HG02870 (cell line): ENCODE data around the gene AMPD3.

ENCODE experiments used
- ATAC-seq: cut with Tn5 transposase; IDR thresholded peaks from one replicate; pipeline ENCODE4 v1.9.1; 2021; ENCODE audit warnings: mild to moderate bottlenecking, moderate library complexity; ENCODE audit not compliant: unreplicated experiment

Gene AMPD3

DNA sequence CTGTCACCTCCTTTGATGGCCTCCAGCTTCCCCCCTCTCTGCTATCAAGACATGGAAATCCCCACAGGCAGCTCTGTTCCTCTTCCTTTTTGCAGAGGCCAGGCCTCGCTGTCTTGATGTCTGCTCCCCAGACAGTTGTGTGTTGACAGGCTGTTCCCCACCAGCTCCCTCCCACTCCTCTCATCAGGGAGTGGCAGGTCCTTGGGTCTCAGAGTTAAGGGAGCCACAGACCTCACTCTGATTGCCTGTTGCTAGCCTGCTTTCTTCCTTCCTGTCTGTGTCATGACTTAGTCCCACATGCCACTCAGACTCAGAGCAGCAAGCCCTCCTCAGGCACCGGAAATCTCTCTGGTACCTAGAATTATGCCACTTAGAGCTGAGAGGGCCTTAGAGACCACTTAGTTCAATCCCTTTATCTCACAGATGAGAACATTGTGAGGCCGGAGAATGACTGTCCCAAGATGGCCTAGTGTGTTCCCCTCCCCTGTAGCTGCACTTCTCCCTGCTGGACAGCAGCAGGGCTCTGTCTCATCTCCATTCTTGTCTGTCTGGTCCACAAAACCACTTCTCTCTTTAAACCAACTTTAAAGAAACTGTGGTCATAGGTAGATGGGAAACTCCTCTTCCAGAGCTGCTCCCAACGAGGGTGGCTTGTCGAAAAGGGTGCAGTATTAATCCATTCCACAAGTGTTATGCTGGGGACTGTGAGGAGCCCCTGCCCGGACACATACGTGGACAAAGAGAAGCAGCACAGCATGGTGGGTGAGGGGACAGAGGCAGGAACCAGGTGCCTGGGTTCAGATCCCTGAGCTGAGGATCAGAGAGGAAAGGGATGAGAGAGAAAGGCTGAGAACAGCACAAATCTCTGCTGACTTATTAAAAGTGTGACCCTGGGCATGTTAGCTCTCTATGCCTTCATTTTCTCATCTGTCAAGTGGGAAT, 4.2 kb downstream of the AMPD3 start:
- ATAC-seq, result peak; percentile 53

DNA sequence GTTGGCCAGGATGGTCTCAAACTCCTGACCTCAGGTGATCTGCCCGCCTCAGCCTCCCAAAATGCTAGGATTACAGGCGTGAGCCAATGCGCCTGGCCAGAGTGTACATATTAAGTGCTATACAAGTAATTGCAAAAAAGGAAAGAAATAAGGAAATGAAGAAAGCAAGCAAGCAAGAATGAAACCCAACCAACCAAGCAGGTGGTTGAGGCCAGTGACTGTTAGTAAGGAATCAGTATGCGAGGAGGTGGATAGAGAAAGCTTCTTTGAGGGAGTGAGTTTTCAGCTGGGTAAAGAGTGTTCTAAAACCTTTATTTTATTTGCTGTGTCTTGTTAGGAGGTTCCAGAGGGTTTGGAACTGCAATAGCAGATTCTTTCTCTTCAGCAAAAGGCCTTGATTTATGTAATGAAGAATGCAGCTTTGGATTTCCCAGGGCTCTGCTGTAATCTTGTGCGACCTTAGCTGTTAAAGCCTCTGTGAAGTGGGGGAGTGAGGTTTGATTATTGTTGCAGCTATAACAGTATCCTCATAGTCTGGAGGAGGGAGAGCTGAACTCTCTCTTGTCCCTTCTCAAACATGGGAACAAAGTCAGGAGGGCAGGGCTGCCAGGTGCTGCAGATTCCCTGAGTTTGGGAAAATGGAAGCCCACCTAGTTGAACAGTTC, 5.7 kb downstream of the AMPD3 start:
- ATAC-seq, result peak; percentile 30

DNA sequence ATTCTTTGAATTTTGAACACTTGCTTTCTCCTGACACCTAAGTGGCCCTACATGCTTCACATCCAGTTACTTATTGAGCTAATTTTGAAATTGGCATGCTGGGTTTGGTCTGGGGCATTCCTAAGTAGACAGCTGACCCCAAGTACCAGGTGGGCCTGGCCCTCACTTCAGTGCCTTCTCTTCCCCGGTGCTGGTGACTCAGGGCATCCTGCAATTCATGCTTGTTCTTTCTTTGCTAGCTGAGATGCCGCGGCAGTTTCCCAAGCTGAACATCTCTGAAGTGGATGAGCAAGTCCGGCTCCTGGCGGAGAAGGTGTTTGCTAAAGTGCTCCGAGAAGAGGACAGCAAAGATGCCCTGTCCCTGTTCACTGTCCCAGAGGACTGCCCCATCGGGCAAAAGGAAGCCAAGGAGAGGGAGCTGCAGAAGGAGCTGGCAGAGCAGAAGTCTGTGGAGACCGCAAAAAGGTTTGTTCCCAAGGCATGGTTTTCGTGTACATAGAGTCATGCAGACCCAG, 6.3 kb downstream of the AMPD3 start:
- ATAC-seq, result no peak

DNA sequence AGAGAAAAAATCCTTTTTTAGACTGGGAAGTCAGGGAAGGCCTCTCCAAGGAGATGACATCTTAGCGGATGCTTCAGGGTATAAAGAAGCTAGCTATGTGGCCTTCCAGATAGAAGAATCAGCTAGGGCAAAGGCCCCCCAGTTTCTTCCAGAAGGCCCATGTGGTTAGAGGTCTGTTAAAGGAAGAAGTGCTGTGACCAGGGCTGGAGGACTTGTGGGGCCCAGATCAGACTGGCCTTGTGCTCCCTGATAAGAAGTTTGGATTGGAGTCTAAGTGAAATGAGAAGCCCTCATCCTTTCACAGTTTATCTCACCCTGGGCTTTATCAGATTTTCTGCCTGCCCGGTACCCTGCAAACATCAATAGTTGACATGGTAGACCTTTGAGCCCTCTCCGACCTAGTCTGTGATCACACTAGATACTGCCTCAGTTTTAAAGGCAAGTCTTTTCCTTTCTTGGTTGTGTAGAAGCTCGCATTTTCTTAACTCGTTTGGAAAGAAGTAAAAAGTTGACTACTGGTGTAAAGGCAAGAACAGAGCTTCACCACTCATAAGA, 7.8 kb downstream of the AMPD3 start:
- ATAC-seq, result no peak

DNA sequence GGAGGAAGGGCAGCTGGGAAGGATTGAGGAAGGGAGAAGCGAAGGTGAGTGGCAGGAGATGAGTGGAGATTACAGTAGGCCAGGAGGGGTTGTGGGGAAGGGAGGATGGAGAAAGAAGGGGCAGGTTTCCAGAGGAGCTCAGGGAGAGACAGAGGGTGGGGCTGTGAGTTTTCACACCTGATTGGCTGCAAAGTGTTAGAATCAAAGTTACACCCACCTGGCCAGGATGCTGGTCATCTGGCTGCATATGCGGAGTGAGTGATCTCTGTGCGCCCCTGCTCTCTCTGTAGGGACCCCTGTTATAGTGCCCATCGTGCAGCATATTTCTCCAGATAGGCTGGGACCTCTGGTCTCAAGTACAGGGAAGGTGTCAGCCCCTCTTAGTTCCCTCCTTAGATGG, 18.3 kb downstream of the AMPD3 start:
- no peak for ATAC-seq

- ATAC-seq, result no peak
These were observed 19.5 kb downstream of the AMPD3 start for GRCh38 chr11:10474551-10474950.

DNA sequence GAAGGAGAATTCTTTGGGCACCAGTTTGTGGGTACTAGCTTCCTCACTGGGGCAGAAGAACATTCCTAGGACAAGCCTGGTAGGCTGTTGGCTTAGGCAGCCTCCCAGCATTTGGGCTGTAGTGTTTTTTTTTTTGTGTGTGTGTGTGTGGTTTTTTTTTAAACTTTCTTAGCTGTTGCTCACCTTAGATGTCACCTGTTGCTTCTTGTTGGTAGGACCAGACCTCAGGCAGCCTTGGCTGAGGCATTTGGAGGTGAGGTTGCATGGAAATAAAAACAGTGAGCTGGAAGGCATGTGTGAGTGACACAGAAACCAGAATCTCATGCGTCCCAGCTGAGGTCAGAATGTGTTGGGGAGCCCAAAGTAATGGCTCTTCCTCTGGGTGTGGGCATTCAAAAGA, 21.3 kb downstream of the AMPD3 start:
- ATAC-seq, result no peak

DNA sequence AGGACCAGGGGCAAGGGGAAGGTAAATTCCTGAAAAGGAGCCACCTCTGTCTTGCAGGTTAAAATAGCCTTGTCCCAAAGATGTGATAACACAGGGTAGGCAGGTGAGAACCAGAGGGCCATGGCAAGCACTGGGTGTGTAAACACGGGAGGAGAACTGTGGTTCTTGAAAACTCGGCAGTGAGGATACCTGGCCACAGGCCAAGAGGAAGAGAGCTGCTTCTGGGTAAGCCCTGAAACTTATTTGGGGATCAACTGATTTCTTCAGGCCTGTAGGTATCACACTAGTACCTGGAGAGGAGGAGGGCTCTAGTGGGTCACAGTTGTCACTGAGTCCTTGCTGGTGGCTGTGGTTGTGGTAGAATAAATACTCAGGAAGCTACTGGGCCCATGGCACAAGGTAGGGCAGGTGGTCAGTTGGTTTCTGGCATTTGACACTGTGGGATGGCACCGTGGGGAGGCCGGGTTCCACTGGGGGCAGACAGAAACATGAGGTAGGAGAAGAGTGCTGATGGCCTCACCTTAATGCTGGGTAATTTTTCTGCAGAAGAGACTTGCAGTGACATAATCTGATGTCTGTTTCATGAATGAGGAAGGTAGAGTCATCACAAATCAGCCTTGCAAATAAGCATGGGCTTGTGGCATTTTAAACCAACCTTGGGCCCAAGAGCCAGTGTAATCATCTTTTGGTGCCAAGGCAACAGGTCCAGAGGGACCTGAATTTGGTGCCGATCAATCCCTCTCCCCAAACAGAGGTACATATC, 22.0 kb downstream of the AMPD3 start:
- ATAC-seq, result no peak

DNA sequence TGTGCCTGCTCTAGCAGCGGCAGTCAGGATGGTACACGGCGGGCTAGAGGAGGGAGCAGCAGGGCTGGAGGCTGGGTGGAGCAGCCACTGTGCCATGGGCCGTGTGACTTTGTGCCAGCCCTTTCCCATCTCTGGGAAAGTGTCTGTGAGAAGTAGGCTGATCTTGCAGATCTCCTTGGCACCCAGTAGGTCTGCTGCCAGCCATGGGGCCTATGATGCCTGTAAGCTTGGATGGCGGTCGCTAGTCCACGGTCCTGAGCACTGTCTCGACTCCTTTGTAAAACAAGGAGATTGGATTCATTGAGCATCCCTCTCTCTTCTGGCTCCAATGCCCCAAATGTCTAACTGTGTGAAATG, 22.6 kb downstream of the AMPD3 start:
- no peak for ATAC-seq

- ATAC-seq, result no peak
These were observed 23.0 kb downstream of the AMPD3 start for GRCh38 chr11:10478066-10478465.

- ATAC-seq, result no peak
These were observed 23.8 kb downstream of the AMPD3 start for GRCh38 chr11:10478574-10479550.

DNA sequence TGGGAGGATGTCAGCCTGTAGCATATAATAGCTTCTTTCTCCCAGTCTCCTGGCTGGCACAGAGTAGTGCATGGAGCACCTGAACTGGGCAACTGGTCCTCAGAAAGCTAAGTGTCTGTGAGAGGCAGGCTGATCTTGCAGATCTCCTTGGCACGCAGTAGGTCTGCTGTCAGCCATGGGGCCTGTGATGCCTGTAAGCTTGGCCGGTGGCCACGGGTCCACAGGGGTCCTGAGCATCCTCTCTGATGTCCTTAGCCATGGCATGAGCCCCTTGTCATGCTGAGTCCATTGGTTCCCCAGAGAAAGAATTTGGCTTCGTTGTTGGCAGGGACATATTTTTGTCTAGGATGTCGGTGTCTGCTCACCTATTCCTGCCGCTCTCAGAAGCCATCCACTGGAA, 25.0 kb downstream of the AMPD3 start:
- no peak for ATAC-seq

DNA sequence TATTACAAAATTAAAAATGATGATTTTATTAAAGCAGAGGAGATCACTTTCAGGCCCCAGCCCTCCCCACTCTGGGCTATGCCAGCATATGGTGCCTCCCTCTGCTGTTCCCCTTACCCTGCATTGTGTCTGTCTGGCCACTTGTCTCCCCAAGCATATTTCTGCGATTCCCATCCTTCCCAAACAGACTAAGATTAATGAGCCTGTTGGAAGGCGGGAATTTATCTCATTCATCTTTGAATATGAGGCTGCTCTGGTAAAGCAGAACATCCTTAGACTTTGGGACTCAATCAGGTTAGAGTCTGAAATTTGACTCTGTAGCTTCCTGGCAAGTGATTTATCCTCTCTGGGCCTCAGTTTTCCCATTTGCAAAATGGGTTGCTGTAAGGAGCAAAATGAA, 25.7 kb downstream of the AMPD3 start:
- no peak for ATAC-seq

DNA sequence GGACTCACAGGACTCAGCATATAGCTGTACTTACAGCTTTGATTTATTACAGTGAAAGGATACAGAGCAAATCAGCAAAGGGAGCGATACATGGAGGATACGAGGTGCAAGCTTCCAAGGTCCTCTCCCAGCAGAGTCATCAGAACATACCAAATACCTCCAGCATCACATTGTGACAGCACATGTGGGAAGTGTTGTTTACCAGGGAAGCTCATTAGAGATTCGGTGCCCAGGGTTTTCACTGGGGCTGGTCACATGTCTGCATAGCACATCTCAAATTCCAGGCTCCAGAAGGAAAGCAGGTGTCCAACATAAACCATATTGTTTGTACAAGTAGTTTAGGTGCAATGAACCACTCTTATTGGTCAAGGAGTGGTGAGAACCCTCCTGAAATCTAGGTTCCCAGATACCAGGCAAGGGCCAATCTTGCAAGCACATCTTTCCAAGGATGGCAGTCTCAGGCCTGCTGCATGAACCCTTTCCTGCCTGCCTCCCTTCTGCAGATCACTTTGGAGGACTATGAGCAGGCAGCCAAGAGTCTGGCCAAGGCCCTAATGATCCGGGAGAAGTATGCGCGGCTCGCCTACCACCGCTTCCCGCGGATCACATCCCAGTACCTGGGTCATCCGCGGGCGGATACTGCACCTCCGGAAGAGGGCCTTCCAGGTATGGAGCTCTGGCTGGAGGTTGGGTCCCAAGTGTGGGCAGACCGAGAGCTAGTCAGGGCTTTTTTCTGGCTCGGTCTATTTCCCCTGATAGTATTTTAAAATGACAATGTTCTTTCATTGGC, 26.7 kb downstream of the AMPD3 start:
- ATAC-seq, result no peak

GRCh38 chr11:10483174-10483573, 28.1 kb downstream of the AMPD3 start:
- no peak for ATAC-seq

DNA sequence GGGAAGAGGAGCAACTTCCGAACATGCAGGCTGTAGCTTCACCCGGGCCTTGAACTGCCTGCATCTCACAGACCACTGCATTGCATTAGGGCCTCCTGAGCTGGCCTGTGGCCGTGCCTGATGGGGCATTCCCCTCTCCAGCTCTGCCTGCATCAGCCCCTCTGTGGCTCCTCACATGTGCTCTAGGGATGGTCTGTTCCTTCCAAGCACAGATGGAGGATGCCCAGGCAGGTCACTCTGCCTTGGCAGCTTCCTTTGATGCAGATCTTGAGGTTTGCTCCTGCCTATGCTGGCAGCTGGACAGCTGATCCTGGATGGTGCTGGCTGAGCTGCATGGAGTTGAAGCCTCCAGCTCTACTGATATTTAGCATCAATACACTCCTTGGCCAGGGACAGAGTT, 28.5 kb downstream of the AMPD3 start:
- ATAC-seq, result no peak

GRCh38 chr11:10484461-10485180, 29.6 kb downstream of the AMPD3 start:
- ATAC-seq, result no peak

GRCh38 chr11:10485646-10486045, 30.6 kb downstream of the AMPD3 start:
- no peak for ATAC-seq
